GM18511 (cell line): Measurements from ENCODE around the gene CHTF18.
"Not testable (repeated sequence)": the region's sequence is repeated elsewhere in the genome, so short reads cannot be mapped to it uniquely, and the experiment has no call there.

Source experiments
- ATAC-seq: cut with Tn5 transposase; IDR thresholded peaks from one replicate; pipeline ENCODE4 v1.9.1; 2021; ENCODE audit warnings: mild to moderate bottlenecking, moderate library complexity; ENCODE audit not compliant: unreplicated experiment

Gene CHTF18

DNA sequence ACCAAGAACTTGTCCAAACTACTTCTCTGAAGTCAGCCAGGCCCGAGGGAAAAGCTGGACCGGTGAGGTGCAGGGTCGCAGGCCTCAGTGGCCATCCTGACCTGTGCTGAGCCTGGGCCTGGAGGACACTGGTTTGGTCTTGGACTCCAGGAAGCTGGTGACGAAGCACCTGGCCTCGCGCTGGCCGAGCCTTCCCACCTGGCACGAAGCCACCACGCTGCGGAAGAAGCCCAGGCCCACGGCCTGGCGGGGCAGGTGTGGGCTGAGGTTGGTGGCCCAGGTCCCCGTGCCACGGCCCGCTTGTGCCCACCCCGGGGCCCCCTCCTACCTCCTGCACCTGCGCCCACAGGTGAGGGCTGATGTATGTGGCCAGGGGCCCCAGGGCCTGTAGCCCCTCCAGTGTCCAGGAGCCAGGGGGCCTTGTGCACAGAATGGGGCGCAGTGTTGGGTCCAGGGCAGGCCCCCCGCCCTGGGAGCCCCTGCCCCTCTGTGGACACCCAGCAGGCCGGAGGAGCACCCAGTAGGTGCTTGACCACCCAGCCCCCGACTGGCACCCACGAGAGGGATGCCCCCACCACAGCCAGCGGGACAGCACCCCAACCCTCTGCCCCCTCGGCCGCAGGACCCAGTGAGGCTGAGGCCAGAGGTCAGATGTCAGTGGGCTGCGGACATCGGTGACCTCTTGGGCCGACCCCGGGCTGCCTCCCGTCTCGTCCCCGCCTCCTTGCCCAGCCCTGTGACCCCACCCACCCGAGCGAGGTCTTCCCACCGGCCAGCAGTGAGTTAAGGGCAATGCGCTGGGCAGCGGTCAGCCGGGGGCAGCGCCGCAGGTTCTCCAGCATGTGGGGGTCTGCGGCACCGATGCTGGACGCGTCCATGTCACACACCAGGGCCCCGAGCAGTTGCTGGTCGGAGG is 14.1 kb upstream of the CHTF18 start:
- no peak for ATAC-seq

DNA sequence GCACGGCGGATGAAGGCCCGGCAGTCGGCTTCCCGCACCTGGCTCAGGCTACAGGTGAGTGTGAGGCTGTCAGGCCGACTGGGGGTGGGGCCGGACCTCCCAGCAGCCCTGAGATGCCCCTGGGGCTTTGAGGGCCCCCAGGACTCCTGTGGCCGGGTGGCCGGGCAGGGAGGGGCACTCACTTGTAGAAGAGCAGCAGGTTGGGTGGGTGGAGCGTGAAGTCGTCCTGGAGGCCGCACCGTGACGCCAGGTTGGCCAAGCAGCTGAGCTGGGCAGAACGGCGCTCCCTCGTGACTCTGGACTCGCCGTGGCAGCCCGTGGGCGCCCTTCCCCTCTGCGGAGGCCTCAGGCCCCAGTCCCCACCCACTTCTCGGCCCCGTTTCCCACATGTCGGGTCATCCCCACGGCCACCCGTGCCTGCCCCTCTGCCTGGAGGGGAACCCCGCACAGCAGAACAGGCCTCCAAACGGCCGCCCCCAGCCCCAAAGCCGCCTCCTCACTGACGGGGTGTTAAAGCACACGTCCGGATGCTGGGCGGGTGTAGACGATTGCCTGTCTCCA is 13.1 kb upstream of the CHTF18 start:
- no peak for ATAC-seq

DNA sequence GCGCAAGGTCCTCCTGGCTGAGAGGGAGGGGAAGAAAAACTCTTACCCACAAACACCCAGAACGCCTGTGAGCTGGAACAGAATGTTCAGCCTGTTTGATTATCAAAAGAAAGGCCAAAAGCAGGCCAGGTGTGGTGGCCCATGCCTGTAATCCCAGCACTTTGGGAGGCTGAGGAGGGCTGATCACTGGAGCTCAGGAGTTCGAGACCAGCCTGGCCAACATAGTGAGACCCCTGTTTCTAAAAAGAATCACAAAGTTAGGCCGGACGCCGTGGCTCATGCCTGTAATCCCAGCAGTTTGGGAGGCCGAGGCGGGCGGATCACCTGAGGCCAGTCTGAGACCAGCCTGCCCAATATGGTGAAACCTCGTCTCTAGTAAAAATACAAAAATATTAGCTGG is 12.1 kb upstream of the CHTF18 start:
- ATAC-seq = not testable (repeated sequence)

DNA sequence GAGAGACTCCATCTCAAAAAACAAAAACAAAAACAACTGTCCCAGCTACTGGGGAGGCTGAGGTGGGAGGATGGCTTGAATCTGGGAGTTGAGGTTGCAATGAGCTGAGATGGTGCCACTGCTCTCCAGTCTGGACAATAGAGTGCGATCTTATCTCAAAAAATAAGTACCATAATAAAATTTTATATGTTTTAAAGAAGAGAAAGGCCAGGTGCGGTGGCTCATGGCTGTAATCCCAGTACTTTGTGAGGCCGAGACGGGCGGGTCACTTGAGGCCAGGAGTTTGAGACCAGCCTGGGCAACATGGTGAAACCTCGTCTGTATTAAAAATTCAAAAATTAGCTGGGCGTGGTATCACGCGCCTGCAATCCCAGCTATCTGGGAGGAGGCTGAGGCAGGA is 11.6 kb upstream of the CHTF18 start:
- ATAC-seq = no peak

DNA sequence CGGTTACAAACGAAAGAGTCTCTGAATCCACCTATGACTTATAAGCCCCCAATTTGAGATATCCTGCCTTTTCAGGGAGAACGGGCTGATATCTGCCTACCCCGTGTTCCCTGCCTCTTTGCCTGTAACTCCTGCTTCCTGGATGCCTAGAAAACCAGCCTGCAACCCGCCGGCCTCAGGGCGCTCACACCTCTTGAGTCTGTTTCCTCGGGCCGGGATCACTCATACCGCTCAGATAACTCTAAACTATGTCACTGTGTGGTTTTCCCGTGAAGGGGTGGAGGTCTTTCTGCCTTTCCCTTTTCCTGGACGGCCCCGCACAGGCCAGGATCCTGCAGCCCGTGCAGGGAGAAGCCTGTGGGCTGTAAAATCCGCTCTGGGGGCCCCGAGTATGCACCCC is 10.6 kb upstream of the CHTF18 start:
- no peak for ATAC-seq

DNA sequence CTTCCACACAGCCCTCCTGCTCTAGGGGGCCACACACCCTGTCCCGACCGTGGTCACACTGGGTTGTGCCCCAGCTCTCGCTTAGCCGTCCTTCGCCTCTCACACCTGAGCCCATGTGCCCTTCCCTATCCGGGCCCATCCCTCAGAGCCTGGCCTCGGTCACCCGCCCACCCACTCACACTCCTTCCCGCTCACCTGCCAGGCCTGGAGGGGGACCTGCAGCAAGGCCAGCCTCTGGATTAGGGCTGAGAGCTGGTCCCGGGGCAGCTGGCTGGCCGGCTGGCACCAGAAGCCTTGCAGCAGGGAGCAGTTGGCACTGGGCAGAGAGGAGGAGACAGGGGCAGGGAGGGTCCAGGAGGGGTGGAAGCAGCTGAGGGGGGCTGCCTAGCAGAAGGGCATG is 10.0 kb upstream of the CHTF18 start:
- ATAC-seq = no peak

DNA sequence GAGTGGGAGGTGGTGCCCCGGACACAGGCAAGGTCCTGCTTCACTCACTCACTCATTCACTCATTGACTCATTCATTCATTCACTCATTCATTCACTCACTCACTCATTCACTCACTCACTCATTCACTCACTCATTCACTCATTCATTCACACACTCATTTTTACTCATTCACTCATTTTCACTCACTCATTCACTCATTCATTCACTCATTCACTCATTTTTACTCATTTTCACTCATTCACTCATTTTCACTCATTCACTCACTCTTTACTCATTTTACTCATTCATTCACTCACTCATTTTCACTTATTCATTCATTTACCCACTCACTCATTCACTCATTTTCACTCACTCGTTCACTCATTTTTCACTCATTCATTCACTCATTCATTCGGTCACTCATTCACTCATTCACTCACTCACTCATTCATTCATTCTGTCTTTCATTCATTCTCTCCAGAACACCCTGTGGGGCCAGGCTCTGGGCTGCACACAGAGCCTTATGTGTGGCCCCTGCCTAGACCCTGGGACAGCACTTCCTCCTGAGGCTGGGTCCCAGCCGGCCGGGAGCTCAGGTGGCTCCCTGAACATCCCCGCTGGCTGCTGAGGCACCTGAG is 9.4 kb upstream of the CHTF18 start:
- no peak for ATAC-seq

DNA sequence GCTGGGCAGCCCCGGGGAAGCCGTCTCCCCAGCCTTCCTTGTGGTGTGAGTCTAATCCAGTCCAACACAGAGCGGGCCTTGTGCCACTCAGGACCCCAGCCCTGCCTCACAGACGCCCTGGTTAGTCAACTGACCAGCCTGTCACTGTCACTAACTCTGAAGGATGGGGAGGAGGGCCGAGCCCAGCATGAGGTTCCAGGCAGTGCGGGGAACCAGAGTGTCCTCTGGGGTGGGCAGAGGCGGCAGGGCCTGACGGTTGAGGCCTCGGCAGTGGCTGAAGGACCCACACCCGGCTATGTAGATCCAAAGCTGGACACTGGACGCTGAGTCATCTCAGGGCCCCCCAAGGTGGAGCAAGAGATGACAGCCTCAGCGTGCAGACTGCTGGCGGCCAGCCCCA is 8.9 kb upstream of the CHTF18 start:
- no peak for ATAC-seq

DNA sequence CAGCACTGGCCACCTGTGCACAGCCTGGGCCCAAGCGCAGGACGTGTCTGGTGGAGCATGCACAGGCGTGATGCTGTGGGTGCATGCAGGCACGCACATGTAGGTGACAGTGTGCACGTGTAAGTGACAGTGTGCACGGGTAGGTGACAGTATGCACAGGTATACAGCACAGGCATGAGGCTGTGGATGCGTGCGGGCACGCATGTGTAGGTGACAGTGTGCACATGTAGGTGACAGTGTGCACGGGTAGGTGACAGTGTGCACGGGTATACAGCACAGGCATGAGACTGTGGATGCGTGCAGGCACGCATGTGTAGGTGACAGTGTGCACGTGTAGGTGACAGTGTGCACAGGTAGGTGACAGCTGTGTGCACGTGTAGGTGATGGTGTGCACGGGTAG is 8.1 kb upstream of the CHTF18 start:
- no peak for ATAC-seq

DNA sequence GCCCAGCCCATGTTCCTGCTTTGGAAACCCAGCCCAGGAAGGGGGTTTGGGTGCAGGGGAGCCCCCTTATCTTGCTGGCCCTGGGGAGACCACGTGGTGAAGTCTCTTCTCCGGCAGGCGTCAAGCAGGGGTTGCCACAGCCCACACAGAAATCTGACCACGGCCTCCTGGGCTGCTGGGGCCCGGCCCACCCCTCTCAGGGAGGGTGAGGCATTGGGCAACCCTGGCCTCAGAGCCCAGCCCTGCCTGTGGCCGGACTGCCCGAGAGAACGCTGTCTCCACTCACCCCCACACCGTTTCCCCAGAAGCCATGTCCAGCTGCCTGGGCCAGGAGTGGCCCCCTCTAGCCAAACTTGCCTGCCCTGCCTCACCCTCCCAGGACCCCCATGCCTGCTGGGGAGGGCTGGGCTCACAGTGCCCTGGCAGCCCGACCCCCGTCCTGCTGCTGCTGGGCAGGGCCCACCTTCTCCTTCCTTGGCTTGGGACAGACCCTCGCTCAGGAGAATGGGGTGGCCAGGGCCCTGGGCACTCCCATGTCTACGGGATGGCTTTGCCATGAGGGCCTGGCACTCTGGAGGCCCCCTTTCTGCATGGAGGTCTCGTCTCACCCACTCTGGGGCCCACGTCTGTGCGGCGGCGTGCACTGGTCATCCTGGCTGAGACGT is 6.9 kb upstream of the CHTF18 start:
- no peak for ATAC-seq

DNA sequence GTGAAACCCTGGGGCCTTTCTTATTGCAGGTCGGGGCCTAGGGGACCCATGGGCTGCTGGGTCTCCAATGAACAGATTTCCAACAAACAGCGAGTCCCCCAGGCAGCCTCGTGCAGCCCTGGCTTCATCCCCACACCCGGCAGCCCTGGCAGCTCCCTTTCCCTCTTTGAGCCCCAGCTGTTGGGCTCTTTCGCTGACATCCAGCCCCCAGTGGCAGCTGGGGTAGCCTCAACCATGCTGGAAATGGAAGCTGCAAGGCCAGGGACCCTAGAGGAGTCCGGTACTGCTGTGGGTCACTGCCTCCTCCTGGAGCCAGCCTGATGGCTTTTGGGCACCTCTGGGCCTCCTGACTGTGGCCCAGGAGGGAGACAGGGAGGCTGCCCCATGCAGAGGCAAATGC is 6.2 kb upstream of the CHTF18 start:
- no peak for ATAC-seq

DNA sequence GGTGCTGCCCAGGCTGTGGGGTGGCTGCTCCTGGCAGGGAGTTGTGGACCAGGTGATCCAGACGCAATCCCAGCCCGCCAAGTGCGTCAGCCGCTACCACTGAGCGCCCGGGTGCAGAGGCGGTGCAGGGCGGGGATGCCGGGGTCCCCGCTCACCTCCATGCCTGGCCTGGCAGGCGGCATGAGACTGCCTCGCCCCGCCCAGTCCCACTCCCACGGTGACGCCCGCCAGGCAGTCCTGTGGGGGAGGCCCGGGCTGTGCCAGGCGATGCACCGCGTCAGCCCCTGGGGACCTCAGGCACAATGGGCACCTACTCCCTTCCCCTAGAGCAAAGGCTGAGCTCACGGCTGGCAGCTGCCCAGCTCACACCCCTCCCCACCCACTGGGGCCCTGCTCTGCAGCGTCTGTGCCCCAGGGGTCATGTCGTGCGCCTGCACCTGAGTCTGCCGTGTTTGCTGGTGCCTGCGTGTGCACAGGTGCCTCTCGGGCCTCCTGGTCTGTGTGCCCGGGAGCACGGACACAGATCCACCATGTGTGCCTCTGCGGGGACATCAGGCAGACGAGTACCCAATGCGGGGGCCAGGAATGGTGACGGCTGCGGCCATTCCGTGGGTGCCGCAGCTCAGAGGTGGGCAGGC is 5.5 kb upstream of the CHTF18 start:
- ATAC-seq = no peak

DNA sequence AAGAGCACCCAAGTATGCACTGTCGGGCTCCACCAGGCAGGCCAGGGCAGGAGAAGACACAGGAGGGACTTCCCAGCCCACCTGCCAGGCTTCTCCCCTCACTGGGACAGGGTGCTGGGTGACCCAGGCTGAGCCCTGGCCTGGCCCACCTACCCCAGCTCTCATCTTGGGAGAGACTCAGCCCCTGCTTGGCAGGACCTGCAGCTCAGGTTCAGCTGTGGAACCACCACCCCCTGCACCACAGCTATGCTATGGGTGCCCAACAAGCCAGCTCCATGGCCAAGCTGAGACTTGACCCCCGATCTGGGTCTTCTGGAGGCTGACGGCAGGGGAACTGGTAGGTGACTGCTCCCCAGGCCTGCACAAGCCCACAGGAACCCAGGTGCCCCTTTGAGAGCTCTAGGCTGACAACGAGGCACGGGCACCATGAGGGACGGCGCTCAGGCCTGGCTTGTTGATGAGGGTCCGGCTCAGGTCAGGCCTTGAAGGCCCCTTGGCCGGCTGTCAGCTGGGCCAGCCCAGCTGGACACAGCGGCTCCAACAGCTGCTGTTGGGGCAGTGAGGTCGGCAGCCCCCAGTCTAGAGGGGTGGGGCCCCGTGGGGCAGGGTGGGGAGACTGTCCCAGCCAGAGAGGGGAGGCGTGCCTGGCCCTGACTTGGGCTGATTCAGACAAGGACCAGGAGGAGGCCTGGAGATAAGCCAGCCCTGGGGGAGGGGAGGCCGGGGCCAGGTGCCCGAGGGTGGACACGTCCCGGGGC is 4.8 kb upstream of the CHTF18 start:
- ATAC-seq = no peak

DNA sequence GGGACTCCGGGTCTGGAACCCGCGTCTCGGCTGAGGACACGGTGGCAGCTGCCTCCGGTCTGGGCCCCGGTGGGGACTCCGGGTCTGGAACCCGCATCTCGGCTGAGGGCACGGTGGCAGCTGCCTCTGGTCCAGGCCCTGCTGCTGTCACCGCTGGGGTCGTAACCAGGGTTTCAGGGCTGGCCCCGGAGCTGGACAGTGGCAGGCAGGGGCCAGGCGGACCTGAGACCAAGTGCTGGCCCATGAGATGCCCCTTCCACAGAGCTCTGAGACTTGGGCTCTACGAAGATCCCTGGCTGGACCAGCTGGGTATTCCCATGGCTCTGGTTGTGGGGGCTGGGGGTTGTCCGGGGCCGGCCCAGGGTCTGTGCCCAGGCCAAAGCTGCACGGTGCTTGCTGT is 4.0 kb upstream of the CHTF18 start:
- no peak for ATAC-seq

DNA sequence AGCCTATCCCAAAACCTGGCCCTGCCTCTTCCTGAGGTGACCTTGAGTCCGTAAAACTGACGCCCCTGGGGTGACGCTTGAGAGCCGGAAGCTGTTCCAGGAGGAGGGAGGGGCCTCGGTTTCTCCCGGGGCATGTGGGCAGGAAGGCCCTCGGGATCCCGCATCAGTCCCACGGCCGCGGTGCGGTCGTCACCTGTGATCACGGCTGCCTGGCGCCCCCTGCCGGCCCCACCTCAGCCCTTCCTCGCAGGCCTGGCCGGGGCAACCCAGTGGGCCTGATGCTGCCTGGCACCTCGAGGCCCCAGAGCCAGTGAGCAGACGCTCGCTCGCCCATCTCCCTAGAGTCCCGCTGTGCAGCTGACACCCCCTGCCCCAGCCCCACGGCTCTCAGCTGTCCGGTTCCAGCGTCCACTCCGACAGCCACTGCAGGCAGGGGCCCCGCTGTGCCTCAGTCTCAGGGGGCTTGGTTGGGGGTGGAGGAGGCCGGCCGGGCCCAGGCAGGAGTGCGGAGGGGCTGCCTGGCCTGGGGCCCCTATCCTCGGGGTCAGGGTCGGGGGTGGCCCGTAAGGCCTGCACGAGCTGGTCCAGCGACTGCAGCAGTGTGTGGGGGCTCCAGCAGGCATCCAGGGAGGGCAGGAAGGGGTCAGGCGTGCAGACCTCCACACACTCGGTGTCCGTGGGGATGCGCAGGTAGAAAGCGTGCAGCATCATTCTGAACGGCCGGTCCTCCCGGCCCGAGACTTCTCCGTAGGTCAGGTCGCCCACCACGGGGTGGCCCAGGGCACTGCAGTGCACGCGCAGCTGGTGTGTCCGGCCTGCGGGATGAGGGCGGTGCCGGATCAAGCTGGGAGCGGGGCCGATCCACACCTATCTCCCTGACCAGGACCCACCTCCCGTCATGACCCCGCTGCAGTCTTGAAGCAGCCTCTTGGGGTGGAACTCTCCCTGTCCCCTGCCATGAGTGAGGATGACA is 2.6 kb upstream of the CHTF18 start:
- ATAC-seq = no peak

DNA sequence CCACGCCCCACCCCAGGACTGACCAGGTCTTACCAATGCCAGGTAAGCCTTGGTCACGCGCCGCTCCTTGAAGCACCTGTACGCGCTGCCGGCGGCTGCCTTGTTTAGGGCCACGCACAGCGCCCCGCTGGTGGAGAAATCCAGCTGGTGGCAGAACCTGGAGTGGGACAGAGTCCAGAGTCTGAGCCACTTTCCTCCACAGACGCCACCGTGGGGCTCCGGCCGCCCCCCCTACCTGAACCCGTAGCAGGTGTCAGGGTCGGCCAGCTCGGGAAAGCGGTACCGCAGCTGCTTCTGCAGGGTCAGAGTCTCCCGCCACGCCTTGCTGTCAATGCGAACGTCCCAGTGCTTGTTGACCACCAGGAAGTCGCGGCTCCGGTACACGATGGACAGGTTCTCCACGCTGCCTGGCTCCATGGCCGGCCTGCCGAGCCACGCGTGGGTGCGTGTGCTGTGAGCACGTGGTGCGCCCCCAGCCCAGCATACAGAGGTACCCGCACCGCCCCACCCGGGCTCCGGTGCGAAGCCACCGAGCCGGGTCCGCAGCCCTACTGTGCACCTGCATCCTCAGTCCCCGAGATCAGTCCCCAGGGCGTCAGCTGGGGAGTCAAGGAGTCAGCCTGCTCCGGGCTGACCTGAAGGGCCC is 976 bp upstream of the CHTF18 start:
- no peak for ATAC-seq

DNA sequence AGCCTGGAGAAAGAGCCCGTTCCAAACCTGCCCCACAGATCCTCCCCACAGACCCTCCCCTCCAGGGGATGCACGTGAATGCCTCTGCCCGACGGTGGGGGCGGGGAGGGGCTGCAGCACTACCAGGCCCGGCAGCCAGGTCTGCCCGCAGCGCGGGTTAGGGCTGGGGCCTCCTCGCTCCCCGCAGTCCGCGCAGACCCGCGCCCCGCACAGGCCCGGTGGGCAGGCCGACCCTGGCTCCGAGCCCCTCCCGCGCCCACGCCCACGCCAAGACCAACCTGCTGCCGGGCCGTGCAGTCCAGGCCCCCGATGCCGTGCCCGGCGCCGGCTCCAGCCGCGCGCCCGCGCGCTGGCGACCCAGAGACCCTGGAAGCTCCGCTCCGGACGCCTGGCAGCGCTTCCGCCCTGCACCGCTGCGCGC is 432 bp upstream of the CHTF18 start, which contains the start of gene RPUSD1:
Gene RPUSD1 (minus strand): TSS at position 404 of the 421 bp plus-strand sequence. CDS start 644 bp downstream, outside the sequence.
- peak; percentile 34 for ATAC-seq

DNA sequence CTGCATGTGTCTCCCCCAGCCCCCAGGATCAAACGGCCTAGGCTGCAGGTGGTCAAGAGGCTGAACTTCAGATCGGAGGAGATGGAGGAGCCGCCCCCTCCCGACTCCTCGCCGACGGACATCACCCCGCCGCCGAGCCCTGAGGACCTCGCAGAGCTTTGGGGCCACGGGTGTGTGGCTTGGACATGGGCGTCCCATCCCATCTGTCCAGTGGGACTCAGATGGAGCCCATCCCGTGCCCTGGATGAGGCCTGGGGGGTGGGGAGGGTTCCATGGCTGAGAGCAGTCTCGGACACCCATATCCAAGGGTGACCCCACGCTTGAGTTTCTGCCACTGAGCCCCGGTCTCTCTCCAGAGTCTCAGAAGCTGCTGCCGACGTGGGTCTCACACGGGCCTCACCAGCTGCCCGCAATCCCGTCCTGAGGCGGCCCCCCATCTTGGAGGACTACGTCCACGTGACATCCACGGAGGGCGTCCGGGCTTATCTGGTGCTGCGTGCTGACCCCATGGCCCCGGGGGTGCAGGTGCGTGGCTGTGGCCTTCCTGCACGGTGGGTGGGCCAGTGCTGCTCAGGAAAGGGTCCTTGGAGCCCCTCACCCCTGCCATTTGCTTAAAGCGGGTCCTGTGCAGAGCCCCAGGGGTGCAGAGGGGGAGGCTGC is 901 bp downstream of the CHTF18 start:
- no peak for ATAC-seq
